Measurements from ENCODE around the gene NAT10.

NAT10 gene

GRCh38 chr11:34111722-34112270, 6.4 kb downstream of the NAT10 start:
- no peak for DNase-seq

- no peak for DNase-seq
Measured at GRCh38 chr11:34114014-34114413, 8.6 kb downstream of the NAT10 start.

DNA sequence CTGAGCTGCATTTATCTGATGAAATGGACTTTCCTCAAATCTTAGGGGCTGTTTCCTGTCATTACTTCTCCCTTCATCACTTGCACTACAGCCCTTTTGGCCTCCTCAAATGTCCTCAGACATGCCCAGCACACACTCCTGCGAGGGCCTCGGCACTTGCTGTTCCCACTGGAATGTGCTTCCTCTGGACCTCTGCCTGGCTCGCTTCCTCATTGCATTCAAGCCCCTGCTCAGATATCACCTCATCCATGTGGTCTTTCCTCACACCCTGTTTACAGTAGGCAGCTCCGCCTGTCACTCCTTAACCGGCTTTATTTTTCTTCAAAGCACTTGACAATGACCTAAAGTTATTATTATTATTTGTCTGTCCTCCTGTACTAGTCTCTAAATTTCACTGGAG, 9.0 kb downstream of the NAT10 start:
- DNase-seq = no peak

GRCh38 chr11:34120651-34121050, 15.2 kb downstream of the NAT10 start:
- no peak for DNase-seq

DNA sequence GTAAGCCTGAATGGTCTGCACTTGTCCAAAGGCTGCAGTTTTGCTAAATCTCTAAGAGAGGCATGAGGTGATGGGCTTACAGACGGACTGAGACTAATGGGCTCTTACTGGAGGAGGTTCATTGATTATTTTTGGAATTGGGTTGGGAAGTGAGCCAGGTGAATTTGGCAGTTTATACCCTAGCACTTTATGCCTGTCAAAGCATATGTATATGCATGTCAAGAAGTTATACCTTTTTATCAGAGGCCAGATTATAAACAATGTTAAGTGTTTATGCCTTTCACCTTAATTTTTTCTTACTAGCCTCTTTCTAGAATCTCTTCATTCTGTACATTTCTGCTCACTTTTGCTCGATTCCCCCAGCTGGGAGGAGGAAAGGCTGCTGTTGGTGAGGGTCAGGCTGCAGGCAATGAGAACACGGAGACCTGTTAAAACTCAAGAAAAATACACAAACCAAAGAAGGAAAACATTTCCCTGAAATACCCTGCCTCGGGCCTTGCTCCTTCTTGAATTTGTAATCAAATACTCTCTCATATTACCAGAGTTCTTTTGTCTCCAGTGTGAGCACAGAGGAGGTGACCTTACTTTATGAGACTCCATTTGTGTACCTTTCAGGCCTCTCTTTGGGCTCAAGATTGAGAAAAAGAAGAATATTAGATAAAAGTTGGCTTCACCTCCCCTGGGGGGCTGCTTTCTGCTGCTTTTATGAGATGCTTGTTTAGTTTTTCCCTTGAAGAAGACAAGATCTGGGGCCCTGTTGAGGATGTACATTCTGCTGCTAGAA, 19.6 kb downstream of the NAT10 start:
- DNase-seq = no peak

DNA sequence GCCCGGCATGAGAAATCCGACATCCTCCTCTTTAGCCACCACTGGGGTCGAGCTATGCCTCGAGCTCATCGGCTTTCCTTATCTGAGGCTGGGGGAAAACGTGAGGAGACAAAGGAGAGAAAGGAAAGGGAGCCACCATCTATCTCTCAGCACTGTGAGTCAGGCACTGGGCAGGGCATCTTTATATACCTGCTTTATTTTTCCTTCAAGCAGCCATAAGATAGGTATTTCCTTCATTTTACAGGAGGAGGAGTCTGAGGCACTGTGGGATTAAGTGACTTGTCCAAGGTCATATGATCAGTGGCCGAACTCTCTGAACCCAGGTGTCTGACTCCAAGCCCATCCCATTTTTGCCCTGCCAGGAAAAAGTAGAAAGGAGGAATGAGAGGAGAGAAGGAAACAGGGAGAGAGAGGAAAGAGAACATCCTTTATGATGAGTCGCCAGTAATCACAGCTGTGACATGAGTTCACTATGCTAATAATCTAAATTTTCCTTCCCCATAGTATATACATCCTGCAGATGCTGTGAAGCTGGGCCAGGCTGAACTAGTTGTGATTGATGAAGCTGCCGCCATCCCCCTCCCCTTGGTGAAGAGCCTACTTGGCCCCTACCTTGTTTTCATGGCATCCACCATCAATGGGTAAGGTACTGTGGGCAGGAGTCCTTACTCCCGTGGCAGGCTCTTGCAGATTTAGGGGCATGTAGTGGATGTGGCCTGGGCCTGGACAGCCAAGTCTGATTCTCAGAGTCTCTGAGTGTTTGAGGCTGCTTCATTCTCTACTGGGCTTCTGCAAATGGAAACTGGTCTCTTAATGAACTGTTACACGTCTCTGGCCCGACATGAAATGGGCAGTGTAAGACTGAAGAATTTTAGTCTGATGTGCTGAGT, 21.8 kb downstream of the NAT10 start:
- no peak for DNase-seq

GRCh38 chr11:34128824-34129223, 23.4 kb downstream of the NAT10 start:
- DNase-seq = no peak

DNA sequence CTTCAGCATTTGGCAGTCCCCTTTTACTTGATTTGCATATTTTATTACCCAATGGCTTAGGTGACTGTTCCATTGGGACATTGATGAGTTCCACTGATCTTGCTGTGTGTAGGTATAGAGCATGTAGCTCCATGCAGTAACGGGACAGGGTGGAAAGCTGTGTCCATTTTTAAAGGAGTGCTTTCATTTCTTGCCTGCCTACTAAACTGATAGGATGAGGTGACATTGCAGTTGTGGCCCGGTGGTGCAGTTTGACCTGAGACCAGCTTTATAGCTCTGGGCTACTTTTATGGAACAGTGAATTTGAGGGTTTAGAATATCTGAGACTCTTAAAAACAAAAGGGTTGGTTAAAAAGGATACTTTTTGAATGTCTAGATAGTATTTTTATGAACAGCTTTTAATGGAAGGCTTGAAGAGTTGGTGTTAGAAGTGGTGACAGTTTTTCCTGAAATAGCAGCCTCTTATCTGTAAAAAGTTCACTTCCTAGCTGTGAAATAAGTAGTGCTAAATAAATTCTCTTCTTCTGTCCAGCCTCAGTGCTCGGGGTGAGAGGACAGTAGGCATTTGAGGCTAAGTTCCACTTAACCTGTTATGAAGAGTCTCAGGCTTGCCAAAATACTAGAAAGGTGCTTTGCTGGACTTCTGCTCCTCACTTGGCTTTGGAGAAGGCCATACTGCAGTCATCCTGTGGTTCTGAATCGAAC, 27.0 kb downstream of the NAT10 start:
- no peak for DNase-seq

- no peak for DNase-seq
Measured at GRCh38 chr11:34134765-34135164, 29.3 kb downstream of the NAT10 start.

- no peak for DNase-seq
Measured at GRCh38 chr11:34135439-34135838, 30.0 kb downstream of the NAT10 start.

- no peak for DNase-seq
Measured at GRCh38 chr11:34136420-34136819, 31.0 kb downstream of the NAT10 start.

- no peak for DNase-seq
Measured at GRCh38 chr11:34139346-34139745, 33.9 kb downstream of the NAT10 start.

- DNase-seq = no peak
Measured at GRCh38 chr11:34140149-34140548, 34.7 kb downstream of the NAT10 start.

- no peak for DNase-seq
Measured at GRCh38 chr11:34143048-34143447, 37.6 kb downstream of the NAT10 start.

DNA sequence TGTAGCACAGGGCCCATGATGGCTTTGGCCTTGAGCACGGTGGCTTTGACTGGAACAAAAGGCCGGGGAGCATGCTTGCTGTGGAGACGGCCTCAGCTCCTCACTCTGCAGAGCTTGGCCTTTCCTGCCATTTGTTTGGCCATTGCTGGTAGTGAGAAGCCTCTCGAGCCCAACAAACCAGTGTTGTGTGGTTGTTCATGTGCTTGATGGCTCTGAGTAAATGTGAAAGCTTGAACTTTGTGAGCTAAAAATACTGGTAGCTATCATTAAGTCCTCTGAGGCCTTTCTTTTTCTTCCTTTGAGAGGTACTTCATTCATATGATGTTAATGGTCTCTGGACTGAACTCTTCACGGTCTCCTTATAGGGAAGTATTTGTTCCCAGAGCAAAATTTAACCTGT, 39.6 kb downstream of the NAT10 start:
- DNase-seq = no peak

DNA sequence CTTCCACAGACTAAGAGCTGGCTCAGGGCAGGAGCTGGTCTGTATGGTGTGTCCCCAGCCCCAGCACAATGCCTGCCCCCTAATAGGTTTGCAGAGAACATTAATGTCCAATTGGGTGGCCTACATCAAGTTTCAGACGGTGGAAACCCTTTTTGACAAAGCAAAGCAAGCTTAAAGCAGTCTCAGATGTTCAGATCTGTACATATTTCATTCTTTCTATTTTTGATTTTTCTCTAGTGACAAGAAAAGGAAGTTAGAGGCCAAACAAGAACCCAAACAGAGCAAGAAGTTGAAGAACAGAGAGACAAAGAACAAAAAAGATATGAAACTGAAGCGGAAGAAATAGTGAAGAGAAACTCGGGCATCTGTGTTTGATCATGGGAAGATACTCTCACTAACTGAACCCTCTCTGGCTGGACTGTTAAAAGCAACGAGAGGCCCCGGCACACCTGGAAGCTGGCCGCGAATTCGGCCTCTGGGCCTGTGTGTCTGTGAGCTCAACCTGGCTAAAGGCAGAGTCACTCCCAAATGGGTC, 40.5 kb downstream of the NAT10 start:
- DNase-seq = no peak

- no peak for DNase-seq
Measured at GRCh38 chr11:34146411-34146810, 41.0 kb downstream of the NAT10 start.

DNA sequence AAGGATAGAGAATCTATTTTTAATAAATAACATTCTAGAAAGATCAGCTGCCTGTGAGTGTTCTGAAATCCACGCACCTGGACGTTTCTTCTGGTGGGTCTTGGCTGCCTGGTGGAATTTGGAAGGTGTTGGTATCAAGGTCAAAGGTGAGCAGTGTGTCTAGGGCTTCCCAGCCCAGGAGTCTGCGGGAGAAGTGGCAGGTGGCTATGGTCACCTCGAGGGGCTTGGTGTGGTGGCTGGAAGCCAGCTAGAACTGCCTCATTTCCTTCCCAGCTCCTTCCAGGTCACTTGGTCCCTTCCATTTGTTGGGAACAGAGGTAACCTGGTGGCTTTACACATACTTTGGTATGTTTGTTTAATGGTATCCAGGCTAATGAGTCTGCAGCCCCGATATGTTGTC, 41.4 kb downstream of the NAT10 start:
- no peak for DNase-seq

- DNase-seq = no peak
Measured at GRCh38 chr11:34147581-34147980, 42.2 kb downstream of the NAT10 start.

DNA sequence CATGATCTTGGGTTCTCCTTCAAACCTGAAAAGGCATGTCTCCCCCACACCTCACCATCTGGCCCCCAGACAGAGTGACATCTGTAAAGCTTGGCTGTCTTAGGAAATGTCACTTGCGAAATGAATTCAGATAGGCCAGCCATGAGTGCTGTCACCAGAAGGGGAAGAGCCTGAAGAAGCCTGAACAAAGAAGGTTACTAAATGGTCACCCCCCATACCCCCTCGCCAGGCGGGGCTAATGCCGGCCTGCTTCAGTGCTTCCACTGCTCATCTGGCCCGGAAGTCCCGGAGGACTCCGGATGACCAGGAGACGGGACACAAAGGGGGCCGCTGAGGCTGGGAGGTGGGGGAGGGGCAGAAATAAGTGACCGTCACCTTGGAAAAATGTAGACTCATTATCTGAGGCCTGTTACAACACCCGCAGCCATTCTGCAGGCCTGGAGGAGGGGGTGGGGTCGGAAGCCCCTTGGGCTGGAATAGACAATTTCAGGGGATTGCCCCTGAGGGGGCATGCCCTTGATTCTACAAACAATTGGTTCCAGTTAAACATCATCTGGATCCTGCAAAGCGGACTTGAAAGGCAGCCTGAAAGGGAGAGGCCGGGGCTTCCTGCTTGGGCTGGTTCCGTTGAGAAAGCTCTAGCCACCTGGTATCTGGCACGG, 43.2 kb downstream of the NAT10 start:
- no peak for DNase-seq

DNA sequence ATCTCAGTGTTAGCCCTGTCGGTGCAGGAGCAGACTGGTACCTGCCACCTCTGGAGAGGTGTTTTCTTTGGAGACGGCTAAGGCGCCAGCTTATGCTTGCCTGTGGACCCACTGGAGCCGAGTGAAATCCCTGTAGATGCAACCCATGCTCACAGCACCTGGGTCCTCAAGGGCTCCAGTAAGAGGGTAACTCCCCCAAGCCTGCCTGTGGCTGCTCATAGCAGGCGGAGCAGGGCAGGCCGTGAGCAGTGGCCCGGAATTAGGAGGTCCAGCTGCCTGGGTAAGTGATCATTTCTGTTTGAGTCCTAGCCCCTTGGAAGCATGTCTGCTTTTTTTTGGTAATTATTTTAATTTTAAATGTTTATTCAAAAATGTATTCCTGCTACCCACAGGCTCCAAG, 43.8 kb downstream of the NAT10 start:
- no peak for DNase-seq

- no peak for DNase-seq
Measured at GRCh38 chr11:34149786-34150185, 44.4 kb downstream of the NAT10 start.
